ENCODE data around the gene RAD51B. TPM values are rescaled to one million over a fixed set of nuclear protein-coding genes. Genes with fewer than 3 reads are reported as not detected.

The RAD51B gene
- total RNA-seq, 1 experiment from 2014 or later: 14.2 TPM

GRCh38 chr14:68407825-68408224 lies 588.2 kb downstream of the RAD51B start (continued):
- TF ChIP-seq PRDM15 (CRISPR knock-in tag; IDR thresholded peaks at IDR 0.05): no peak
- TF ChIP-seq GABPB1 (CRISPR knock-in tag; IDR thresholded peaks at IDR 0.05): no peak
- no peak for TF ChIP-seq RELA (CRISPR knock-in tag; IDR thresholded peaks at IDR 0.05; ENCODE audit: borderline replicate concordance)
- no peak for TF ChIP-seq ZNF281 (CRISPR knock-in tag; IDR thresholded peaks at IDR 0.05)
- TF ChIP-seq E2F4 (CRISPR knock-in tag; IDR thresholded peaks at IDR 0.05; ENCODE audit: borderline replicate concordance, low read depth): no peak
- TF ChIP-seq ZNF121 (CRISPR knock-in tag; IDR thresholded peaks at IDR 0.05): no peak
- no peak for TF ChIP-seq RORB (CRISPR knock-in tag; IDR thresholded peaks at IDR 0.05)

- Mint-ChIP-seq H3K27me3 (ENCODE audit: low read depth) (no peaks in the 10 kb centered on the region), H3K9me3 (no peaks in the 10 kb centered on the region), H3K4me3 (no peak overlapping the region), H3K27ac (no peak overlapping the region), H3K36me3 (no peaks in the 10 kb centered on the region), H3K4me1 (peaks cover 12% of the 10 kb centered on the region)
- ChIA-PET POLR2A (interaction anchor here (0.6 kb wide), 1 partner anchor 331 kb away, joined by 4 read pairs; no protein-coding TSS in a partner anchor), CTCF (interaction anchor here (0.6 to 1.8 kb wide), 5 partner anchors 45 to 464 kb away, joined by 3 to 7 read pairs (median 4); no protein-coding TSS in a partner anchor)
- no peak for ATAC-seq
- no peak for DNase-seq (ENCODE audit: low spot score)
- TF ChIP-seq JAZF1 (CRISPR knock-in tag; IDR thresholded peaks at IDR 0.05) (no peak), ZNF425 (CRISPR knock-in tag; conservative IDR thresholded peaks at IDR 0.05) (no peak), ESRRA (CRISPR knock-in tag; IDR thresholded peaks at IDR 0.05; ENCODE audit: borderline replicate concordance) (no peak), ZNF232 (CRISPR knock-in tag; IDR thresholded peaks at IDR 0.05) (no peak)
Observed at GRCh38 chr14:68408680-68409079, 589.1 kb downstream of the RAD51B start.

- Mint-ChIP-seq H3K27me3 (ENCODE audit: low read depth) (no peaks in the 10 kb centered on the region), H3K4me3 (no peak overlapping the region), H3K4me1 (peaks cover 12% of the 10 kb centered on the region), H3K36me3 (no peaks in the 10 kb centered on the region), H3K27ac (no peak overlapping the region), H3K9me3 (no peaks in the 10 kb centered on the region)
- ChIA-PET POLR2A (no interaction called here), CTCF (interaction anchor here (0.6 to 1.8 kb wide), 2 partner anchors 45 to 217 kb away, joined by 3 to 7 read pairs; no protein-coding TSS in a partner anchor)
- ATAC-seq (no peak), DNase-seq (ENCODE audit: low spot score) (no peak)
- TF ChIP-seq NFE2L1 (CRISPR knock-in tag; IDR thresholded peaks at IDR 0.05): no peak
- TF ChIP-seq ELF4 (CRISPR knock-in tag; IDR thresholded peaks at IDR 0.05; ENCODE audit: low read depth): no peak
- TF ChIP-seq TEAD4 (CRISPR knock-in tag; IDR thresholded peaks at IDR 0.05): no peak
- TF ChIP-seq SMAD4 (CRISPR knock-in tag; IDR thresholded peaks at IDR 0.05): no peak
- no peak for TF ChIP-seq ATF1 (CRISPR knock-in tag; IDR thresholded peaks at IDR 0.05)
- TF ChIP-seq CTCF (IDR thresholded peaks at IDR 0.05): no peak
- no peak for TF ChIP-seq SP1 (CRISPR knock-in tag; conservative IDR thresholded peaks at IDR 0.05)
Observed at GRCh38 chr14:68409387-68409786, 589.8 kb downstream of the RAD51B start.
